ENCODE data around the gene FCER1G.
"Not testable (repeated sequence)": the region's sequence is repeated elsewhere in the genome, so short reads cannot be mapped to it uniquely, and the experiment has no call there.

FCER1G gene

DNA sequence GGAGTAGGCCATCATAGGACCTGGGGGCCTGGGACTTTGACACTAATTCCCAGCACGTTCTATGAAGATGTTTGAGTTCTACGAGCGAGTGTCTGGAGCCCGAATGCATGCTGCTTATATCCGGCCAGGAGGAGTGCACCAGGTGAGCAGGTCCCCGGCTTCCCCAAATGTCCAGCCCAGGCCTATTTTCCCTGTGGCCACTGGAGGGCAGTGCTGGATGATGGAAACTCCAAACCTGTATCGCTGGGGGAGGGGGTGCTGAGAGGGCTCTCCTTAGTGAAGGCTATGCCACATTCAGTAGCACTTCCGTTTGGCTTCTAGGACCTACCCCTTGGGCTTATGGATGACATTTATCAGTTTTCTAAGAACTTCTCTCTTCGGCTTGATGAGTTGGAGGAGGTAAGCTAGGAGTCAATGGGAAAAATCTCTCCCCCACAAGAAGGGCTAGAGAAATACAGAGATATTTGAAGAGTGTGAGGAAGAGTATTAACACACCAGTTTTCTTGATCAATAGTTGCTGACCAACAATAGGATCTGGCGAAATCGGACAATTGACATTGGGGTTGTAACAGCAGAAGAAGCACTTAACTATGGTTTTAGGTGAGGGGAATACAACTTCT, 5.2 kb upstream of the FCER1G start:
- peak; percentile 79 for DNase-seq

DNA sequence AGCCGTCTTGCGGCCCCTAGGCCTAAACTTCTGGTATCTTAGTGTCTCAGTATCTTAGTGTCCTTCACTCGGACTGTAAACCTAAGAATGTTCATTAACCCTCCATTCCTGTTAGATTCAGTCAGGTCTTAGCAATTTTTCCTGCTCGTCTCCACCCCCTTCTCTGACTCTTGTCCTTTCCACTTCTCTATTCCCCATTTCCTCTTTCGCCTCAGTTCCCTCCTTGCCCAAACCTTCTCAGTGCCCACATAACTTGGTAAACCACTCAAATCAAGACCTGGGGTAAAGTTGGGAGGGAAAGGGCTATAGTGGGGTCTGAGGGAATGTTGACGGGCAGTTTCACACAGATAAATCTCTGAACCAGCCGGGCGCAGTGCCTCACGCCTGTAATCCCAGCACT, 726 bp upstream of the FCER1G start:
- DNase-seq, result no peak

DNA sequence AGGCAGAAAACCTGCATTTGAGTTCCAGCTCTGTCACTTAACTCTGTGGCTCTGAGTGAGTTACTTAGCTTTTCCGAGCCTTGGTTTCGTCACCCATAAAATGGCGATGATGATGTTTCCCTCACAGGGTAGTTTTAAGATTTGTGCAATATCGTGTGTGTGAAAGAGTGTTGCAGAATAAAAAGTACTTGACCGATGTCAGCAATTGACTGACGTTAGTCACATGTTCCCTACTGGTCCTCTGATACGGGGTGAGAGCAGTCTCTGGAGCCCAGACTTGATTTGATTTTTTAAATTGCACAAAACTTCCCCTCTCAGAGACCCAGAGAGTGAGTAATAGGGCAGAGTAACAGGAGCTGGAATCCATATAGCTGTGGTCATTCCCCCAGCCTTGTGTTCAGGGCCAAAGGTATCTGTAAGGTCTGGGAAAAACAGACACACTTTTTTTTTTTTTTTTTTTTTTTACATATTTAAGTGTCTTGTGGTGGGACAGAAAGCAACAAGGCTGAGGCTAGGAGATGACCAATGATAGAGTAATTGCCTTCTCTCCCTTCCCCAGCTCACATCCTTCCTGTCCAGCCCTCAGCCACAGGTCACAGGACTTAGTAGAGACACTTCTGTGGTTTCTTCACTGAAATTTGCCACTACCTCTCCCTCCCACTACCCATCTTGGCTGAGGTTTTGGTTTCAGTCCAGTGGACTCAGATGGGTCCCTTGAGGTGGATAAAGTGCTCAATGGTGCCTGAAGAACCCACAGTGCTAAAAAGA, 2.0 kb downstream of the FCER1G start:
- DNase-seq, result no peak

DNA sequence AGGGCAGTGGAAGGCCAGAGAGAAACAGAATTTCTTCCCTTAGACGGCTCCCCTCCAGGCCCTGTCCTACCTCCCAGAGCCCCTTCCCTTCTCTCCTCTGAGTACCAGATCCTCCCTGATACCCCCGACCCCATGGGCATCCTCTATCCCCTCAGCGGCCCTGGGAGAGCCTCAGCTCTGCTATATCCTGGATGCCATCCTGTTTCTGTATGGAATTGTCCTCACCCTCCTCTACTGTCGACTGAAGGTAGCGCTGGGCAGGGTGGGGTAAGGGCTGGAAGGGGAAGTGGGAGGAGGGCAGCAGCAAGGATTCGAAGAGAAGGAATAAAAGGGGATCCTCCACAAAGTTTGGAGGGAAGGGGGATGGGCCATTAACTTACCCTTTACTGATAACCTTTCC, 2.7 kb downstream of the FCER1G start:
- no peak for DNase-seq

DNA sequence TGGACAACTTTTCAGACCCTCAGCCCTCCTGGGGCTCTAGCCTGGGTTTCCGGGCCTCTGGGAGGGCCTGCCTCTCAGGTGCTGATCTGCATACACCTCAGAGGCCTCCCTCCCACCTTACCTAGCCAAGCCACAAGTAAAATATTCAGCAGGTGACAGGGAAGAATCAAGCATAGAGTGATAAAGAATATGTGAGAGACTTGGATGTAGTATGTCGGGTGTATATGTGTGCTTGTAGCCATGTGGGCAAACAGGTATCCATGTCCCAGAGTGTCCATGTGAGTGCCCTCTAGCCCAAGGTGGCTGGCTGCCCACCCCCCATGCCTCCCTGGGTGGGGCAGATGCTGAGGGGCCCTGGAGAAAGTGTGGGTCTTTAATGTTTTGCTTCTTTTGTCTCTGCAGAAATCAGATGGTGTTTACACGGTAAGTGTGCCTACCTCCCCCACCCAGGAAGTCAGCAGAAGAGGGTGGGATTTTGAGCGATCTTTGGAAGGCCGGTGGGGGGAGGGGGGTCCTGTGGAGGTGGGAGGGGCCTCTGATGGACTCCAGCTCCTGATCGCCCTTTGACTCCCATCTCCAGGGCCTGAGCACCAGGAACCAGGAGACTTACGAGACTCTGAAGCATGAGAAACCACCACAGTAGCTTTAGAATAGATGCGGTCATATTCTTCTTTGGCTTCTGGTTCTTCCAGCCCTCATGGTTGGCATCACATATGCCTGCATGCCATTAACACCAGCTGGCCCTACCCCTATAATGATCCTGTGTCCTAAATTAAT, 3.4 kb downstream of the FCER1G start:
- DNase-seq, result no peak

DNA sequence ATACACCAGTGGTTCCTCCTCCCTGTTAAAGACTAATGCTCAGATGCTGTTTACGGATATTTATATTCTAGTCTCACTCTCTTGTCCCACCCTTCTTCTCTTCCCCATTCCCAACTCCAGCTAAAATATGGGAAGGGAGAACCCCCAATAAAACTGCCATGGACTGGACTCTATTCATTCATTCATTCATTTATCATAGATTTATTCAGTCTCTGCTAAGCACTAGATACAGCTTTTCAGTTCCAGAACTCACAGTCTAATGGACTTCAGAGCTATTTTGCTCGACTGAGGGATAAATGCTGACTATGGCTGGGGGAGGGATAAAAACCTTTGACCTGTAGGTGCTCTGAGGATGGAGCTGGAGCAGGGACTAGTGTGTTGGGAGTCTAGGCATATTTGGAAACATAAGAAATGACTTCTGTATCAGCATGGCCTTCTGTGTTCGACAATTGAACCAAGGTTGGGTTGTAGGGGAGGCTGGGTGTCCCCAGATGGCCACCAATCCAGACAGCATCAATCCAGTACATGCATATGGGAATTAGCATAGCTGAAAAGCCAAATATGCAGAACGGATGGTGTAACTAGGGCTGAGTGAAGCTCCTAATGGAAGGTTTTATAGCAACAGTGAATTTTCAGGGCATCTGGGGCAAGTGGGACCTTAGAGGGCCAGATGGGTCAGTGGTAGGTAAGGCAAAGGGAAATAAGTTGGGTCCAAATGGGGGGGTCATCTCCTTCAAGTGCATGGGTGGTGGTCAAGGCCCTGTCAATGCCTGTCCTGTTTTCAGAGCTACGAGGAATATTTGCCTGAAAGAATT, 4.2 kb downstream of the FCER1G start:
- no peak for DNase-seq

DNA sequence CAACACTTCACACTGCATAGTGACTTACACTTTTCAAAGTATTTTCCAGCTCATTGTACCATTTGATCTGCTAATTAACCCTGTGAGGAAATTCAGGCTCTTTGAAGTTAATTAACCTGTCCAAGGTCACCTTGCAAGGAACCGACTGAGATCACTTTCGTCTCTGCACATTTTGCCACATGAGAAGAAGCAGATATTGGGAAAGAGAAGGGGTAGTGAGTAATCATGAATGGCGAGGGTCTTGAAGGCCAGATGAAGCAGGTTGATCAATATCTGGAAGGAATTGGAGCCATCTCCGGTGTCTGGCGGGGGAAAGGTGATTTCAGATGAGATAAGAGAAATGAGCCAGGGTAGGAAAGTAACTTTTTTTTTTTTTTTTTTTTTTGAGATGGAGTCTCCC, 4.9 kb downstream of the FCER1G start:
- DNase-seq, result no peak

DNA sequence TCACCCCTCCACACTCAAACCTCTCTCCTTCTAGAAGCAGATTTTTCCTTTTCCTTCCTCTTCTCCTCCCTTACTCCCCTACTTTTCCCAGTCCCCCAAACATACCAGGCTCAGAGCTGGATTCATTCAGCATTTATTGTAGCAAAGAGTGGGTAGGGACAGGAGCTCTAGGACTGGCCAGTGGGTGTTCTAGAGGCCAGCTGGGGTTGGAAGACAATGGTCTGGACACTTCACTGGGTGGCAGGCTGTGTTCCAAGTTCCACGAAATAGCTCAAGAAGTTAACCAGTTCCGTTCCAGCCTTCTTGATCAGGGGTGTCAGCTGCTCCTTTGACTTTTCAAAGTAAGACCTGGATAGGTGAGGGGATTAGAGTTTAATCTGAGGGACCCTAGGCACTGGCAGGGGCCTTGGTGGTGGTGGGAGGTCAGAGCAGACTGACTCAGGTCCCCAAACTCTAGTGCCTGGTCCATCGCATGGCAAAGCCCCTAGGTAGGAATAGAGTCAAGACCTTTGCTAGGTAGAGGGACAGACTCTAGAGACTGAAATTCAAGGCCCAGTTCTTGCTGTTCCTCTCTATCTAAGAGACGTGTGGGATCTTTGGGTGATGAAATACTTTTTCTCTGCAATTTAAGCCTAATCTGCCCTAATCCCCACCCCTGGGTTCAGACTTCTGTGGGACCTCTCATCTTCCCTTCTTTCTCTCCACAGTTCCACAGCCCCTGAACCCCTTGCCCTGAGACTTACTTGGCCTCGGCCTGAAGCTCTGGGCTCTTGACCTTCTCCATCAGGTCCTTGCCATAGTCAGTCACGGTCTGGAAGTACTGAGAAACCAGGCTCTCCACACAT, 7.3 kb downstream of the FCER1G start:
- DNase-seq, result no peak

DNA sequence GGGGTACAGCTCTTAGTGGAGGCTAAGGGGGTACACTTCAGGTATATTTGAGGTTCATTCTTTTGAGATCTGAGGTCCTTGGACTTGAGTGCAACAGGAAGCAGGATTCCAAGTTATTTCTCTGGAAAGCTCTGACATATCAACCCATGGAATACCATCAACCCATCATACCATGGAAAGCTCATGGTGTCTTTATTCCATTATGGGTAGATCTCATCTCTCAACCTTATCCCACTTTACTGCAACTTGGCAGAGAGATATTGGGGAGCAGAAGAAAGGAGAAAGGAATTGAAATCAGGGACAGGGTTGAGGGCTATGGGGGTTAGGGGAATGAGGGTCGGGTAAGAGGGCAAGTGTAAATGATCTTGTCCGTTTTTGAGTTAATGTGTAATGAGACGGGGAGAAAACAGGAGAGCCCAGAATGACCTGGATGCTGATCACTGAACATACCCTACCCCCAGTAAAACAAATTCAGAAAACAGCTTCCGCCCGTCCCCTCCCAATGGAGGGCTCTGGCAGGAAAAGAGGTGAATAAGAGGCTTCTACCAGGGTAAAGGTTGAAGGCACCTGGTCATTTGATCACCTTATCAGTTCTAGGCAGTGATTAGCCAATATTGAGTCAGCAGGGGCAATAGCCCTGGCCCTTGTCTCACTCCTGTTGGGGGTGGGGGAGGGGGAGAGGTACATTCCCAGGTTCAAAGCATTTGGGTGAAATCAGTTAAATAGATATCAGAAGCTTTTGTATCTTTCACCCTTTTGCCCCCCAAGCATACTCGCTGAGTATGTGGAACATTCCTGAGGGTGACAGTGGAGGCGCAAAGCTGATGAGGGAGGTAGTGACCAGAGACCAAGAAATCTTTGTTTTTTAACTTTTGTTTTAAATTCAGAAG, 9.0 kb downstream of the FCER1G start:
- DNase-seq, result no peak

DNA sequence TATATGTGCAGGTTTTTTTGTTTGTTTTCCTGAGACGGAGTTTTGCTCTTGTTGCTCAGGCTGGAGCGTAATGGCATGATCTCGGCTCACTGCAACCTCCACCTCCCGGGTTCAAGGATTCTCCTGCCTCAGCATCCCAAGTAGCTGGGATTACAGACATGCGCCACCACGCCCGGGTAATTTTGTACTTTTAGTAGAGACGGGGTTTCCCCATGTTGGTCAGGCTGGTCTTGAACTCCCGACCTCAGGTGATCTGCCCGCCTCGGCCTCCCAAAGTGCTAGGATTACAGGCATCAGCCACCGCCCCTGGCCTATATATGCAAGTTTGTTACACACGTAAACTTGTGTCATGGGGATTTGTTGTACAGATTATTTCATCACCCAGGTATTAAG, 9.6 kb downstream of the FCER1G start:
- DNase-seq, result not testable (repeated sequence)

DNA sequence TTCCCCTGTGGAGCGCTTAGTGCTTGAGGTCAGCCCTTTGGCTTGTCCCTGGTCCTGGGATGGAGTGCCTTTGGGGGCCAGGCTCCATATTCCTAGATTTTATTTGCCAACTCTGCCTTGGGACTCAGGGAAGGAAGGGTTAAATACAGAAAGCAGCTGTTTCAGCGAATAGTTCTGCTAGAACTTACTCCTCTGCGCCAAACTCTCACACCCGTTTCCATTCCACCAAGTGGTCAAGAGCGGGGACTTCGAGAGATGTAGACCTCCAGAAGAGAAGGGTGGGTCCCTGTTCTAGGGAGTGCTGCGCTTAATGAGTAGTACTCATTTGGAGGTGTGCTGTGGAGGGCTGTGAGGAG, 10.1 kb downstream of the FCER1G start:
- DNase-seq, result no peak

DNA sequence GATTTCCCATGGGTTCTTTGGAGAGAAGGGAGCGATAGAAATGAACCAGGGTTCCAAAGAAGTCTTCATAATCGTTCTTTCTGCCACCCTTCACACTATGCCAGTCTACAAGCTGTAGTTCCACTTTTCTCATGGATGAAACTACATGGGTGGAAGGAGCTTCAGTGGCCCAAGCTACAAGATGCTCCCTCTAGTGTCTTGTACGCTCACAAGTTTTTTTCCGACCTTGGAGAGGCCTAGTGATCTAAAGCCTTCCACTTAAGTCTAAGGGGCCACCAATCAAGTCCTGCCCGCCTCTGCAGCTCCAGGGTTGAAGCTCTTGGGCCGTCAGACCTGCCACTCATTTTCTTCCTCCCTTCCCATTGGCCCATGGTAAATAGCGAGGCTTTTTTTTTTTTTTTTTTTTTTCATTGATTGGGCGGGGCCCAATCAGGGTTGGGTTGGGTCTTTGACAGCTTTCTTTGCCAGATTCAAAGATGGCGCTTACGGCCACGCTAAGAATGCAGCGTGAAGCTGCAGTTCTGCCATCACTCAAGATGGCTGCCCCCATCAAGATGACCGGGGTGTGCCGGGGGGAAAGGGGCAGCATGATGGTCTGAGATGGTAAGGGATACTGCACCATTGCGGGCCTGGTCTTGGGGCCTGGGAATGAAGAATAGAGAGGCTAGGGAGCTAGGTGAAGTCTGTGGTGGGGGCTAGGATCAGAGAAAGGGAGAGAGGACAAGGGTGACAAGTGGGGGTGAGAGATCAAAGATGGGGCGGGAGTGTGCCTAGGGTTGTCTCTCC, 10.6 kb downstream of the FCER1G start, which contains the start of gene TOMM40L:
Gene TOMM40L (plus strand): TSS at position 527 of the 786 bp plus-strand sequence. CDS start 430 bp downstream, outside the sequence.
- DNase-seq, result peak; percentile 96

DNA sequence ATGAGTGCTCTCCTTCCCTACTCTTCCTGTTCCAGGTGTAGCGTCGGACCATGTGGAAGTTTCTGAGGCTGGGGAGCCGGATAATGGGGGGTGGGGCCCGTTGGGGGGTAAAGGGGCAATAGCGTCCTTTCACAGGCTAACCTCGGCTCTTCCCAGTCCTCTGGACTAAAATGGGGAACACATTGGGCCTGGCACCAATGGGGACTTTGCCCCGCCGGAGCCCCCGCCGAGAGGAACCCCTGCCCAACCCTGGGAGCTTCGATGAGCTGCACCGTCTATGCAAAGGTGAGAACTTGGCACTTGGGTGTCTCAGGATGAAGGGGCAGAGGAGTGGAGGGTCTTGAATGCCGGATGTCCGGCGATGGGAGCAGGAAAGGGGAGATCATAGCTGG, 11.2 kb downstream of the FCER1G start:
- no peak for DNase-seq

DNA sequence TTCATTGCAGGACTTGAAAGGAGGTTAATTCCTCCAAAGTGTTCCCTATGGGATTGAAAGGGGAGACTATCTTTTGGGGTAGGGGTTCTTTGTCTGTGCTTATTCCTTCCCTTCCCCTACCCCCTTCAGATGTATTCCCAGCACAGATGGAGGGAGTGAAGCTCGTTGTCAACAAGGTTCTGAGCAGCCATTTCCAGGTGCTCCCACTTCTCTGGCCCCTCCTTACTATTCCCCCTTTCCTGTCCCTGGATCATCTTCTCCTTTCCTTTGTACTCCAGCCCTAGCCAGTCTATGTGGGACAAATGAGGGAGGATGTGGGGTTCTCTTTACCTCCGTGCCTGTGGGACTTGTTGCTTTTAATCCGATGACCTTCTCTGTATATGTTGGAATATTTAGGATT, 11.7 kb downstream of the FCER1G start:
- no peak for DNase-seq

DNA sequence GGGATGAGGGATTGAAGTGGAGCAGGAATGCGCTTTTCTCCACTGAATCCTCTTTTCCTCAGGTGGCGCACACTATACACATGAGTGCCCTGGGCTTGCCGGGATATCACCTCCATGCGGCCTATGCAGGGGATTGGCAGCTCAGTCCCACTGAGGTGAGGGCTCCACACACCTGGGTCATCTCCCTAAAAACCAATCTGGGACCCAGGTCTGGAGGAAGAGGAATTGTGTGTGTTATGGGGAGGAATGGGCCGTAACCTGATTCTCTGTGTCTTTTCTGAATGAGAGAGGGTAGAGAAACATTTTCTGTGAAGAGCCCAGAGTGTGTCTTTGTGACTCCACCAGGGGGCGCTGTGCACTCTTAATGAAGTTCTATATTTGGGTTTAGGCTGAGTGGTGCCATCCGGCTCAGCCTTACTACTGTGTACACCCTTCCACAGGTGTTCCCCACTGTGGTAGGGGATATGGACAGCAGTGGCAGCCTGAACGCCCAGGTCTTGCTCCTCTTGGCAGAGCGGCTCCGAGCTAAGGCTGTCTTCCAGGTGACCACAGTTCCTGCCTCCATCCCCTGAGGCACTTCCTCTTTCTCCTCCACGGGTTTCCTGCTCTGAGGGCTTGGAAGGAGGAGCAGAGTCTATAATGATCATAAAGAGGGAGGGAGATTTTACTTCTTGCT, 12.2 kb downstream of the FCER1G start:
- peak; percentile 88 for DNase-seq

DNA sequence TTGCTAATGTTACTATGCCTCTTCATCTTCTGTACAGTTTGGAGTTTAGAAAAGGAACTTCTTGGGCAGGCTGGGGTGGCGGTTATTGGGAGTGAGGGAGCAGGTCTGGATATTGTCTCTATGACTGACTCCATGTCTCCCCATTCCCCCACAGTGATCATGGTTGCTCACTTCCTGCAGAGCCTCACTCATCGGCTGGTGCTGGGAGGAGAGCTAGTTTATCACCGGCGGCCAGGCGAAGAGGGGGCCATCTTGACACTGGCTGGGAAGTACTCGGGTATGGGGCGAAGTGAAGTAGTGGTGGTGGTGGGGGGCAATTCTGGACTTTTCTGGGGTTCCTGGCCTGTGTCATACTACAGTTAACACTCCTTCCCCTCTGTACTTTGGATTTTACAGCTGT, 12.9 kb downstream of the FCER1G start:
- DNase-seq, result no peak

DNA sequence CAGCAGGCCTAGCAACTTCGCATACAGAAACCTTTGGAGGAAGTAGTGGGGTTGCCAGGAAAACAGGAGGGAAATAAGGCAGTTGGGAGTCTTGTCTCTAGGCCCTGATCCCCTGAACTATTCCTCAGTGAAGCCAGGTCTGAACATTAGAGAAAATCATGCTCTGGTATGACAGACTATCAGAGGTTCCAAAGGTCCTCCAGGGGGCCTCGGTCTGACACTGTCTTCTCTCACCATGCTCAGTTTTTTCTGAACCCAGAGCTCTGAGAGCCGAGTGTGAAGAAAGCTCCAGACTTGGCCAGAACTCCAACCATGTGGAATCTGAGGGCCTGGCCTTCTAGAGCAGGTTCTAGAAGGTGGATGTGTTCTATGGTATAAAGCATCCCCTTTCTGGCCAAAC, 14.8 kb downstream of the FCER1G start:
- DNase-seq, result no peak

DNA sequence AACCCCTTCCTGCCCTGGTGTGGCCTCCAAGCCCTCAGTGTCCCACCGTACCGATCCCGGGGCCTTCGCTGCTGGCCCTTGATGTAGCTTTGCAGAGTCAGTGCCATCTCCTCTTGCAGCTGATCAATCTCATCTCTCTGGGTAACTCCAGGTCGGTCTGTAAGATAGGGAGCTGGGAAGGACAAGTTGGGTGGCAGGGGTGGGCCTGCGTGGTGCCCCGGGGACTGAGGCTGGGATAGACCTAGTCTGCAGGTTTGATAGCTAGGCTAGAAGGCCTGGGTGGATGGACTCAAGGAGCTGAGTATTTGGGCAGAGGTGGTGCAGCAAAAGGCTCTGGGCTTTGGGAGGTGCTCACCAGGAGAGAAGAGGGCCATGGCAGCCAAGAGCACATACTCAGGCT, 15.7 kb downstream of the FCER1G start:
- no peak for DNase-seq

DNA sequence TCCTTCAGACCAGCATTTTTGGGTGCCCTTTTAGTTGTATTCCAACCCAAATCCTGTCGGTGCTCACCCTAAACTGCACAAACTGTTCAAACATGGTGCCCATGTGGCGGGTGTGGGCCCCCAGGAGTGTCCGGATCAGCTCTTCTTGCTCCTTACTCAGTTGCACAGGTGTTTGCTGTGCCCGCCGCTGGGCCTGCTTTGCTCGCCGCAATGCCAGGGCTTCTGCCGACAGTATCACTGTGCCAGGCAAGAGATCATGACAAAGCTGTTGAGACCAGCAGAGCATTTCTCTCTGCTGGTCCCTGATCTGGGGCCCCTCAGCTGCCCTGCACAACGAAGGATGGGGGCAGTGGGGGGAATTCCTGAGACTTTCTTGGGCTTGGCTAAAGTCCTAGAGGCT, 18.0 kb downstream of the FCER1G start:
- no peak for DNase-seq

Measured in CD4-positive, alpha-beta T cell treated with Interleukin-12 subunit alpha and Interleukin-12 subunit beta, for 1 hour (primary cell).